HG03139 (cell line): ENCODE measurements around the gene PANK4.
"Not testable (repeated sequence)": the region's sequence is repeated elsewhere in the genome, so short reads cannot be mapped to it uniquely, and the experiment has no call there.

ENCODE experiments used
- ATAC-seq: cut with Tn5 transposase; IDR thresholded peaks from one replicate; pipeline ENCODE4 v1.9.1; 2021; ENCODE audit not compliant: unreplicated experiment

Gene PANK4

GRCh38 chr1:2525920-2526823 is at the start of gene PANK4:
Gene PANK4, minus strand, starts transcription at chr1:2526596. Its CDS starts 9 bp downstream, at chr1:2526587.
- peak; percentile 83 for ATAC-seq

- no peak for ATAC-seq
Observed at GRCh38 chr1:2574350-2574749, 48.0 kb upstream of the PANK4 start.

GRCh38 chr1:2573250-2573920 is 47.0 kb upstream of the PANK4 start:
- ATAC-seq: no peak

- no peak for ATAC-seq
Observed at GRCh38 chr1:2571348-2571747, 45.0 kb upstream of the PANK4 start.

GRCh38 chr1:2570332-2570731 is 43.9 kb upstream of the PANK4 start:
- ATAC-seq: no peak

GRCh38 chr1:2569703-2570102 is 43.3 kb upstream of the PANK4 start:
- ATAC-seq: not testable (repeated sequence)

DNA sequence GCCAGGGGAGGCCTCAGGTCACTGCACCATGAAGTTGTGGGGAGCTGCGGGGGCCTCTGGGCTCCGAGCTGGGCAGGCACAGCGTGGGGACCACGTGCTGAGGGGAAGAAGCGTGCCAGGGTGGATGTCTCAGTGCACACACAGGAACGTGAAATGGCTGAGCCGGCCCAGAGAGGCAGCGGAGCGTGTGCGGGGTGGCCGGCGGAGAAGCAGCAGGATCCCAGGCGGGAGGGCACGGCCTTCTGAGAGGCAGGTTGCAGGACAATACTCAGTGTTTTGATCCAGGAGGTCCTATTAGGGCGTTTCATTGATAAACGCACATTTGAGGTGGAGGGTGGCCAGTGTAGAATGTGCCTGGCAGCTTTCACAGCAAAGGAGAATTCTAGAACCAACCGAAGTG is 42.7 kb upstream of the PANK4 start:
- no peak for ATAC-seq

- ATAC-seq: not testable (repeated sequence)
Observed at GRCh38 chr1:2568187-2568816, 41.9 kb upstream of the PANK4 start.

GRCh38 chr1:2567083-2567679 is 40.8 kb upstream of the PANK4 start:
- ATAC-seq: no peak

DNA sequence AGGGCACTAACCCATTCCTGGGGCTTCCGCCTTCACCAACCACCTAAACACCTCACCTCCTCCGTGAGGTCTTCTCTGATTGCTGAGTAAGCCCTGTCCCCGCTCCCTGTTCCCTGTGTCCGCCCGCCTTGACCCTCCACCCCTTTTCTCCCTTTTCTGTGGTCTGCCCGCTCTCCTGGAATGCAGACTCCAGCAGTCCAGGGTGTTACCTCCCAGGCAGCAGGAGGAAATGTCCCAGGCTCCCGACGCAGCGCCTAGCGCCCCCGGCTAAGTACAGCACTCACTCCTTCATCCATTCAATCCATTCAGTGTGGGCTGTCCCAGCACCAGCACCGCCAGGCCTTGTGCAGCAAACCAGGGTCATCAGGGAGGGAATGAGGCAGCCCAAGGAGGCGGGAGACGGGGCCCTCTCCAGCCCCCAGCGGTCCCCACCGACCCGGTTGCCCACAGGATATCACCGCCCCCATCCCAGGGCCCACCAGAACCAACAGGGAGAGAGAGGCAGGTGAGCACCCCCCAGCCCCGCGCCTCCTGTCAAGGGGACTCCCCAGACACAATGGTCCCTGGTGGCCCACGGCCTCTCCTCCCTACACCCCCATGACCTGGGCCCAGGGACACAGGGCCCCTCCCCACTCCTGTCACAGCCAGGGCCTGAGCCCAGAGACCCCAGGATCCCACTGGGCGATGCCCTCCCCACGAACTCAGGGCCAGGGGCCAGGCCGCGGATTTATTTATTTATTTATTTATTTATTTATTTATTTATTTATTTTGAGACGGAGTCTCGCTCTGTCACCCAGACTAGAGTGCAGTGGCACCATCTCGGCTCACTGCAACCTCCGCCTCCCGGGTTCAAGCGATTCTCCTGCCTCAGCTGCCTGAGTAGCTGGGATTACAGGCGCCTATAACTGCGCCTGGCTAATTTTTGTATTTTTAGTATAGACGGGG is 40.0 kb upstream of the PANK4 start:
- ATAC-seq: no peak

GRCh38 chr1:2564815-2565374 is 38.5 kb upstream of the PANK4 start:
- no peak for ATAC-seq

- no peak for ATAC-seq
Observed at GRCh38 chr1:2564006-2564814, 37.8 kb upstream of the PANK4 start.

GRCh38 chr1:2563205-2563604 is 36.8 kb upstream of the PANK4 start:
- ATAC-seq: no peak

- ATAC-seq: no peak
Observed at GRCh38 chr1:2561898-2562895, 35.8 kb upstream of the PANK4 start.

DNA sequence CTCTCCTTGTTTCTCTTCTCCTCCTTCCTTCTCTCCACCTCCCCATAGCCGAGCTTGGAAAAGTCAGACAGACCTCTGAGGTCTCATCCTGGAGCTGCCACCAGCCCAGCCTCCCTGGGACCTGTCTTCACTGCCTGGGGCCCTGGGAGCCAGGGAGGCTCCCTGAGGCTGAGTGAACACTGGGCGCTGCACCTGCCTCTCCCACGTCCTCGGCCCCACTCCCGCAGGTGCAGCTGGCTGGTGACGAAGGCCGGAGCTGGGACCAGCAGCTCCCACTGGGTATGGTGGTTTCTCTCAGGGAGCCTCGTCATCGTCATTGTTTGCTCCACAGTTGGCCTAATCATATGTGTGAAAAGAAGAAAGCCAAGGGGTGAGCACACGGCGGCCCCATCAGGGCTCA is 35.0 kb upstream of the PANK4 start:
- no peak for ATAC-seq

- ATAC-seq: no peak
Observed at GRCh38 chr1:2560299-2561073, 34.1 kb upstream of the PANK4 start.
